AG09309 (cell line): ENCODE data around the gene GP9.

Source experiments
- DNase-seq: peaks from one replicate; pipeline ENCODE4 v3.0.0-alpha.2; 2010; ENCODE audit warnings: low read depth
- H3K4me3 ChIP-seq: 2 replicates; pipeline ENCODE4 v1.5.1; 2011; ENCODE audit warnings: mild to moderate bottlenecking, low read depth, low read length, moderate library complexity; ENCODE audit not compliant: control insufficient read depth
- CTCF ChIP-seq: IDR thresholded peaks from 2 replicates; pipeline ENCODE4 v1.5.1; 2011; ENCODE audit warnings: mild to moderate bottlenecking, low read depth, low read length, inconsistent platforms; ENCODE audit not compliant: insufficient read depth, control insufficient read depth; ENCODE audit errors: missing control alignments

GP9 gene

GRCh38 chr3:129046732-129047552 lies 13.6 kb upstream of the GP9 start:
- no peak for TF ChIP-seq CTCF
- DNase-seq = no peak
- H3K4me3 ChIP-seq = no peak overlapping the region

- TF ChIP-seq CTCF = no peak
These were observed 13.1 kb upstream of the GP9 start for GRCh38 chr3:129047553-129047839.

GRCh38 chr3:129050556-129051295 lies 9.9 kb upstream of the GP9 start:
- no peak for DNase-seq
- H3K4me3 ChIP-seq = no peak overlapping the region
- TF ChIP-seq CTCF = no peak

More at GRCh38 chr3:129047553-129047839, 13.1 kb upstream of the GP9 start:
- no peak for DNase-seq
- H3K4me3 ChIP-seq = no peak overlapping the region

GRCh38 chr3:129051871-129052340 lies 8.7 kb upstream of the GP9 start:
- no peak for TF ChIP-seq CTCF
- H3K4me3 ChIP-seq = no peak overlapping the region
- no peak for DNase-seq

GRCh38 chr3:129052675-129053074 lies 7.9 kb upstream of the GP9 start:
- no peak overlapping the region for H3K4me3 ChIP-seq
- TF ChIP-seq CTCF = no peak
- no peak for DNase-seq

- H3K4me3 ChIP-seq = no peak overlapping the region
- no peak for TF ChIP-seq CTCF
- DNase-seq = no peak
These were observed 5.9 kb upstream of the GP9 start for GRCh38 chr3:129054605-129055104.
